Endothelial cell (in vitro differentiated cells): Measurements from ENCODE around the gene TNS3. TPM values are rescaled to one million over a fixed set of nuclear protein-coding genes. Genes with fewer than 3 reads are reported as not detected.

Experiments used
- DNase-seq: peaks from one replicate; pipeline ENCODE4 v3.0.0; 2021; ENCODE audit warnings: low spot score
- H3K27ac Mint-ChIP-seq: one replicate; pipeline ENCODE4 v1.8.0; 2021; ENCODE audit warnings: mixed read lengths, inconsistent platforms; ENCODE audit not compliant: unreplicated experiment
- H3K27me3 Mint-ChIP-seq: one replicate; pipeline ENCODE4 v1.8.0; 2021; ENCODE audit warnings: mild to moderate bottlenecking, moderate library complexity, mixed read lengths, inconsistent platforms; ENCODE audit not compliant: unreplicated experiment
- H3K36me3 Mint-ChIP-seq: one replicate; pipeline ENCODE4 v1.8.0; 2021; ENCODE audit warnings: mild to moderate bottlenecking, low read depth, mixed read lengths, inconsistent platforms; ENCODE audit not compliant: unreplicated experiment
- H3K4me1 Mint-ChIP-seq: one replicate; pipeline ENCODE4 v1.8.0; 2021; ENCODE audit warnings: mild to moderate bottlenecking, mixed read lengths, inconsistent platforms; ENCODE audit not compliant: unreplicated experiment
- H3K4me3 Mint-ChIP-seq: one replicate; pipeline ENCODE4 v1.8.0; 2021; ENCODE audit warnings: mild to moderate bottlenecking, mixed read lengths, inconsistent platforms; ENCODE audit not compliant: unreplicated experiment
- H3K9me3 Mint-ChIP-seq: one replicate; pipeline ENCODE4 v1.8.0; 2021; ENCODE audit warnings: mixed read lengths, inconsistent platforms; ENCODE audit not compliant: unreplicated experiment
- total RNA-seq: library from RNA; stranded (reverse); fragmentation: NEBNext Ultra II Directional; extraction: Animal tissue kit (Norgen Biotek cat#: 25700); gene quantifications from one replicate; pipeline ENCODE4 v1.2.1, GENCODE V29; 2021; ENCODE audit not compliant: unreplicated experiment
- TF ChIP-seq, protein P1 (sequence below): fragments of 200-600 bp; sonication (generic); IDR thresholded peaks from one replicate; pipeline ENCODE4 v1.5.0; 2021; ENCODE audit warnings: antibody characterized with exemption; ENCODE audit not compliant: unreplicated experiment

The TNS3 gene
- total RNA-seq, 1 donor from 2014 or later: 7.5 TPM

DNA sequence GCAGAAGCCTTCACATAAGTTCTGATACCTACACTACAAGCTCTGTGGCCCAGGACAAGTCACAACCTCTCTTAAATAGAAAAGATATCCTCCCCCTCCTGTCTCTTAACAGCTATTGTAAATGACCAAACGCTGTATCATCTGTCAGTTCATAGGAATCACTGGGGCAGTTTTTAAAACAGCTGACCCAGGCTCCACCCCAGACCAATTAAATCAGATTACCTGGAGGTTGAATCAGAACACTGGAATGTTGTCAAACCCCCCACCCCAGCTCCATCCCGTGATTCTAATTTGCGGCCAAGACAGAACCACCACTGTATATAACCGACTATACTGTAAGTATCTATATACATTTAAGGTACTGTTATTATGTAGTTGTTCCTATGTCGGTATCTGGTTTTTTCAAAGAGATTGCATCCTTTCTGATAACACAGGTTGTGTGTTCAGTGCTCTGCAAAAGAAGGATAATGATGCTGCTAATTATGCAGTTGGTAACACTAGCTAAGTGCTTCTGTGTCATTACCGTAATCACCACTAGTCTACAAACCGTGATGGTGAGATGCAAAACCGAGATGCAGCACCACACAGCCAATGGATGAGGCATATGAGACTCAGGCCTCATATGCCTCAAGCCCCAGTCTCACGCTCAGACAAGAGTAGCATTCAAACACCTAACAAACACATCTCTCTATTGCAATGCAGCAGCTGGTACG, 47.4 kb downstream of the TNS3 start:
- Mint-ChIP-seq H3K9me3 (no peaks in the 10 kb centered on the region), H3K27me3 (peaks cover 16% of the 10 kb centered on the region), H3K4me3 (no peak overlapping the region), H3K27ac (no peak overlapping the region), H3K4me1 (peaks cover 11% of the 10 kb centered on the region), H3K36me3 (no peaks in the 10 kb centered on the region)
- DNase-seq: no peak
- TF ChIP-seq, protein P1, sequence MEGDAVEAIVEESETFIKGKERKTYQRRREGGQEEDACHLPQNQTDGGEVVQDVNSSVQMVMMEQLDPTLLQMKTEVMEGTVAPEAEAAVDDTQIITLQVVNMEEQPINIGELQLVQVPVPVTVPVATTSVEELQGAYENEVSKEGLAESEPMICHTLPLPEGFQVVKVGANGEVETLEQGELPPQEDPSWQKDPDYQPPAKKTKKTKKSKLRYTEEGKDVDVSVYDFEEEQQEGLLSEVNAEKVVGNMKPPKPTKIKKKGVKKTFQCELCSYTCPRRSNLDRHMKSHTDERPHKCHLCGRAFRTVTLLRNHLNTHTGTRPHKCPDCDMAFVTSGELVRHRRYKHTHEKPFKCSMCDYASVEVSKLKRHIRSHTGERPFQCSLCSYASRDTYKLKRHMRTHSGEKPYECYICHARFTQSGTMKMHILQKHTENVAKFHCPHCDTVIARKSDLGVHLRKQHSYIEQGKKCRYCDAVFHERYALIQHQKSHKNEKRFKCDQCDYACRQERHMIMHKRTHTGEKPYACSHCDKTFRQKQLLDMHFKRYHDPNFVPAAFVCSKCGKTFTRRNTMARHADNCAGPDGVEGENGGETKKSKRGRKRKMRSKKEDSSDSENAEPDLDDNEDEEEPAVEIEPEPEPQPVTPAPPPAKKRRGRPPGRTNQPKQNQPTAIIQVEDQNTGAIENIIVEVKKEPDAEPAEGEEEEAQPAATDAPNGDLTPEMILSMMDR: no peak

DNA sequence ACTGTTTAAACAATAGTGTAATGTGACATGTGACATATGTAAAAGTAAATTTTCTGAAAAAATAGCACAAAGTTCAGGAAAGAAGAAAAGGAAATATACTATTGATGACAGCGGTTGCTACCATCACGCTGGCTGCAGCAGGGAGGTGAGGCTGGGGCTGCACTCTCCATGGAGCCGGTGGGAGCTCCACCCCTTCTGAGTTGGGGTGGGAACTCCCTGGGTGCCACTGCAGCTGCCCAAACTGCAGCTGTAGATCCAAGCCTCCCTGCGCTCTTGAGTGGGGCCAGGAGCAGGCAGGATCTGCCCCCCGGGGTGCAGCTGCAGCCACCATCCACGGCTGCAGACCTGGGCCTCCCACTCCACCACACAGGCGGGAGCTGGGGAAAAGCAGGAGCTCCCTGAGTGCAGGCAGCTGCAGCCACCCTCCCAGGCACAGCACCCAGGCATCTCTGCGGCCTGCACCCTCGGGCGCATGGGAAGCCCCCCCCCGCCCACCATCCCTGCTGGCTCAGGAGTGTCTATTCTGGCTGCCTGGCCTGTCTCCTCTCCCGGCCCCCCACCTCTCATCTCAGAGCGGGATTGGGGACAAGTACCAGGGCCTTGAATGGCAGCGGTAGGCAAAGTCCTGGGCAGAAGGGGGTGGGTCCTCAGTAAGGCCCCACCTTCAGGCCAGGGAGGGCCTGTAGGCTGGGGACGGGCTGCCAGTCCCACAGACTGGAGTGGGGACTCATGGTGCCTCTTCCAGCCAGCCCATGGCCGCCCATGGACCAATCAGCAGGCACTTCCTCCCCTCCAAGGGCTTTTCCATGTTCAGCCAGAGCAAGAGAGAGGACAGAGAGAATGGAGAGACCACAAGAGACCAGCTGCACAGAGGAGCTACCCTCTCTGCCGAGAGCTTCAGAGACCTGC, 50.1 kb downstream of the TNS3 start:
- H3K27ac Mint-ChIP-seq: no peak overlapping the region

DNA sequence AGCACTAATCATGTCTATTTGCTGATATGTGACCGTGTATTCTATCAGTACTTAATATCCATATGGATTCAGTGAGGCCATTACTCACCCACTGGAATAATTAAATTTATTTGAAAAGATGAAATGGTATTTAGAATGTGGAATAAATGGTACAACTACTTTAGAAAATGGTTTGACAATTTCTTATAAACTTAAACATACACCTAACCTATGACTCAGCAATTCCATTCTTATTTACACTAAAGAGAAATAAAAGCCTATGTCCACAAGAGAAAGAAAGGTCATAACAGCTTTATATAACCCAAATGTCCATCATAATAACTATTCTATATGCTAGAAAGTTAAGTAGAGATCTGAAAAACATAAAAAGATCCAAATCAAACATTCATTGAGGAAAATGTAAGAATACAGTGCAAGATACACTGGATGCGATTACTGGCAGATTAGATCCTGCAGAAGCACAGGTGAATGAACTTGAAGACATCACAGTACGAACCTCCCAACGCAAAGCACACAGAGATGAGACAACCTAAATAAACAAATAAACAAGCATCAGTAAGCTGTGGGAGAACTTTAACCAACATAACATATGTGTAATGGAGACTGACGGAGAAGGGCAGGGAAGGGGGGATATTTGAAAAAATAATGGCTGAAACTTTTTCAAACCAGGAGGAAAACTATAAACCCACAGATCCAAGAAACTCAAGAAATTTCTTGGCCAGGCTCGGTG, 51.9 kb downstream of the TNS3 start:
- Mint-ChIP-seq H3K27ac (no peak overlapping the region), H3K27me3 (peaks cover 2% of the 10 kb centered on the region), H3K4me1 (no peaks in the 10 kb centered on the region), H3K4me3 (no peak overlapping the region), H3K9me3 (no peaks in the 10 kb centered on the region), H3K36me3 (peaks cover 5% of the 10 kb centered on the region)
- DNase-seq: no peak
- TF ChIP-seq, protein P1: no peak

More for the DNA sequence above, 50.1 kb downstream of the TNS3 start:
- TF ChIP-seq, protein P1: no peak
- peaks cover 5% of the 10 kb centered on the region for H3K36me3 Mint-ChIP-seq
- no peak overlapping the region for H3K4me3 Mint-ChIP-seq
- H3K4me1 Mint-ChIP-seq: peaks cover 7% of the 10 kb centered on the region
- peaks cover 7% of the 10 kb centered on the region for H3K27me3 Mint-ChIP-seq
- no peaks in the 10 kb centered on the region for H3K9me3 Mint-ChIP-seq
- no peak for DNase-seq

DNA sequence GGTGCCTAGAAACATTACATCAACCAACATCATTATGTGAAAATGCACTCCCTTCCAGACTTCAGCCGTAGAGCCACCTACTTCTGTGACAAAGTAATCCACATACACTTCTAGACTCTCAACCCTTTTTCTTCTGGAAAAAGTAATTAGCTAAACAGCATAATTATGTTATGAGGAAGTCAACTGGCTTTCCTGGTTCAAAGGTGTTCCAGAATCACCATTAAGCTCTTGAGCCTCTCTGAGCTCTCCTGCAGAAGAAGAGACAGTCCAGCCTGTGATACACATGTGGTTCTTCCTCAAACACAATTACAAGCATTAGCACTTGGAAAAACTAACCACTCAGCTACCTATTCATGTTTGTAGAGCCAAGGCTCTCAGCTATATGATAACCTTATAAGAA, 52.5 kb downstream of the TNS3 start:
- H3K27me3 Mint-ChIP-seq: peaks cover 2% of the 10 kb centered on the region
- H3K9me3 Mint-ChIP-seq: no peaks in the 10 kb centered on the region
- DNase-seq: no peak
- no peak overlapping the region for H3K4me3 Mint-ChIP-seq
- TF ChIP-seq, protein P1: no peak
- no peak overlapping the region for H3K27ac Mint-ChIP-seq
- no peaks in the 10 kb centered on the region for H3K4me1 Mint-ChIP-seq
- peaks cover 5% of the 10 kb centered on the region for H3K36me3 Mint-ChIP-seq
